Activated gamma-delta T cell (primary cell): ENCODE measurements around the gene GLB1L3.
"Not testable (repeated sequence)": the region's sequence is repeated elsewhere in the genome, so short reads cannot be mapped to it uniquely, and the experiment has no call there.

Source experiments
- DNase-seq: peaks from one replicate; lab custom pipeline; 2025; lab: John Stamatoyannopoulos, UW

Gene GLB1L3

DNA sequence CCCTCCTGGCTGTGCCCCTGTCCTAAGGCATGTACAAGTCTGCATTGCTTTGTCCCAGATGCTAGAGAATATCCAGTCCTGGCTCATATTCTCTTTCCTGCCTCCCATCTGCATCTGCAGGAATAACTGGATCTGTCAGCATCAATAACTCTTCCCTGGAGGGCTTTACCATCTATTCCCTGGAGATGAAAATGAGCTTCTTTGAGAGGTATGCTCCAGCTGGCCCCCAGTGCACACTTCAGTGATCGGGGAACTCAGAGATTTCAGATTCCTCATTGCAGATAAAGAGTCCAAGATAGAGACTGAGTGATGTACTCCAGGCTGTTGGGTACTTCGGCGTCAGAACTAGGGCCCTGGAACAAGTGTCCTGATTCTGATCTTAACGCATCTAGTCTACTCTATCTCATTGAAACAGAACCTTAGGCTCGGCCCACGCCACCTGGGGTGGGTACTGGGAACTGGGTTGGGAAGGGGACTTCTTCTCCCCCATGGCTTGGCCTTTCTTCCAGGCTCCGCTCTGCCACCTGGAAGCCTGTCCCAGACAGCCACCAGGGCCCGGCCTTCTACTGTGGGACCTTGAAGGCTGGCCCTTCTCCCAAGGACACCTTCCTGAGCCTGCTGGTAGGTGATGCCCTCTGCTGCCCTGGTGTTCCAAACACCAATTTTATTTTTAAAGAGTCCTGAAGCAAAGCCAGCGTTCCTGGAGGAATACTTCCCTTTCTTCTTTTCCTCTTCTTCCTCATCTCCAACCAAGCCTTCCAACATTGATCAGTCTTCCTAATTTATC is 37.8 kb downstream of the GLB1L3 start:
- DNase-seq: no peak

DNA sequence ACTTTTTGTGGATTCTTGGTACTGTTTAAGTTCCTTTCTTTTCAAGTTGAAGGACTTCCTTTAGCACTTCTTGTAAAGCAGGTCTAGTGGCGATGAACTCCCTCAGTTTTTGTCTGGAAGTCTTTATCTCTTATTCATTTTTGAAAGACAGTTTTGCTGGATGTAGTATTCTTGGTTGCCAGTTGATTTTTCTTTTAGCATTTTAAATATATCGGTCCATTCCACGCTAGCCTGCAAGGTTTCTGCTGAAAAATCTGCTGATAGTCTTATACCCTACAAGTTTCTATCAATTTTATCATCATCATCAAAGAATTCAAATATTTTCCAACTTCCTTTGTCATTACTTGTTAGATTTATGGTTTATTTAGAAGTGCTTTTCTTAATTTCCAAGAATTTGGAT is 40.9 kb downstream of the GLB1L3 start:
- no peak for DNase-seq

DNA sequence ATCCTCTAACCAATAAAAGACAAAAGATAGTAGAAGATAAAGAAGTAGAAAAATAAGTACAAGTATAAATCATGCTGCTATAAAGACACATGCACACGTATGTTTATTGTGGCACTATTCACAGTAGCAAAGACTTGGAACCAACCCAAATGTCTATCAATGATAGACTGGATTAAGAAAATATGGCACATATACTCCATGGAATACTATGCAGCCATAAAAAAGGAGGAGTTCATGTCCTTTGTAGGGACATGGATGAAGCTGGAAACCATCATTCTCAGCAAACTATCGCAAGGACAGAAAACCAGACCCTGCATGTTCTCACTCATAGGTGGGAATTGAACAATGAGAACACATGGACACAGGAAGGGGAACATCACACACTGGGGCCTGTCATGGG is 45.2 kb downstream of the GLB1L3 start:
- DNase-seq: not testable (repeated sequence)

DNA sequence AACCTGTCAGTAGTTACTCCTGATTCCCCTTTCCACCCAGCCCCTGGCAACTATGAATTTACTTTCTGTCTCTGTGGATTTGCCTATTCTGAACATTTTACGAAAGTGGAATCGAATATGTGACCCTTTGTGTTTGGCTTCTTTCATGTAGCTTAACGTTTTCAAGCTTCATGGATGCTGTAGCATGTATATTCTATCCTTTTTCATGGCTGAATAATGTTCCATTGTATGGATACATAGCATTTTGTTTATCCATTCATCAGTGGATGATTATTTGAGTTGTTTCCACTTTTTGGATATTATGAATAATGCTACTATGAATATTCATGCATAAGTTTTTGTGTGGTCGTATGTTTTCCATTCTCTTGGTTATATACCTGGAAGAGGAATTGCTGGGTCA is 46.4 kb downstream of the GLB1L3 start:
- DNase-seq: no peak

DNA sequence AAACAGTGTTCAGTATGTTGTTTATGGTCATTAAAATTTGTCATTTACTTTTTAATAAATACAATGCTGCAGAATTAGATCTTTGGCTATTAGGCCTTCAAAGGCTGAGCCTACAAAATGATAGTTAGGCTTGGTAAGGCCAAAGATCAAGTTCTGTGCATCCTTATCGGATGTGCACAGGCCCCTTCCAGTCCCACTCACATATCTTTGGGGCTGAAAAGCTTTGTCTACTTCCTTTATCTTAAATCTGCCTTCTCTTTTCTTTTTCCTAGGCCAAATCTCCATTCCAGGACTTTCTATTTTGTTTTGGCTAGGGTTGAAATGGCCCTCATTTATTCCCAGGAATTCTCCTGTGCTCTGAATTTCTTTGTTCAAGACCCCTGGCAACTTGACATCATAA is 52.3 kb downstream of the GLB1L3 start:
- no peak for DNase-seq

DNA sequence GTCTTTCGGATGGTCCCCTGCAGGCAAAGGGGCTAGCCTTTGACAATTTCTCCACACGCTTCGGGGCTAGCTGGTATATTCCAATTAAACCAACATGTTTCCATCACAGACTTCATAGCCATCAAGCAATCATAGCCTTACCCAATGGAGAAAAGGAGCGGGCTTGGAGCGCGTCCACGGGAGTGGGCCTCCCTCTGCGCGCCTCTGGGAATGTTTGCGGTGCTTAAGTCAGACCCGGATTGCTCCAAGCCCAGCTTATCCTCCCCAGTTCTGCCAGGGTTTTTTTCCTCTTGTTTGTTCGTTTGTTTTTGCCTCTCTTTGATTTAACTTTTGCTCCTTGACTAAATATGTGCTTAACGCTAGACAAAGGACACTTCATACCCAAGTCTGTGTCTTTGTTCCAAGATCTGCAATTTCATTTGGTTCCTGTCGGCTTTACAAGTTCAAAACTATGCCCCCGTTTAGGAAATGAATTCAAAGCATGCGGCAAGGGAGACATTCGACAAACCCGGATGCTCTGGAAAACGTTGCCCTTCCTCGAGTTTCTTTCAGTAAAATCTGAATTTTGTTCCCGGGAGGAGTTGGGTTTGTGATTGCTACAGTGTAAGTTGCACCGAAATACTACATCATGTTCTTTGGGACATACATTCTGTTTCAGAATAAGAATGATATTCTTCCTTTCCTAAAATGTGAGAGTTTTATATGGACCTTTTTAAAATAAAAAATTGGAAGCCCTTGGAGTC is 54.6 kb downstream of the GLB1L3 start:
- DNase-seq: no peak

DNA sequence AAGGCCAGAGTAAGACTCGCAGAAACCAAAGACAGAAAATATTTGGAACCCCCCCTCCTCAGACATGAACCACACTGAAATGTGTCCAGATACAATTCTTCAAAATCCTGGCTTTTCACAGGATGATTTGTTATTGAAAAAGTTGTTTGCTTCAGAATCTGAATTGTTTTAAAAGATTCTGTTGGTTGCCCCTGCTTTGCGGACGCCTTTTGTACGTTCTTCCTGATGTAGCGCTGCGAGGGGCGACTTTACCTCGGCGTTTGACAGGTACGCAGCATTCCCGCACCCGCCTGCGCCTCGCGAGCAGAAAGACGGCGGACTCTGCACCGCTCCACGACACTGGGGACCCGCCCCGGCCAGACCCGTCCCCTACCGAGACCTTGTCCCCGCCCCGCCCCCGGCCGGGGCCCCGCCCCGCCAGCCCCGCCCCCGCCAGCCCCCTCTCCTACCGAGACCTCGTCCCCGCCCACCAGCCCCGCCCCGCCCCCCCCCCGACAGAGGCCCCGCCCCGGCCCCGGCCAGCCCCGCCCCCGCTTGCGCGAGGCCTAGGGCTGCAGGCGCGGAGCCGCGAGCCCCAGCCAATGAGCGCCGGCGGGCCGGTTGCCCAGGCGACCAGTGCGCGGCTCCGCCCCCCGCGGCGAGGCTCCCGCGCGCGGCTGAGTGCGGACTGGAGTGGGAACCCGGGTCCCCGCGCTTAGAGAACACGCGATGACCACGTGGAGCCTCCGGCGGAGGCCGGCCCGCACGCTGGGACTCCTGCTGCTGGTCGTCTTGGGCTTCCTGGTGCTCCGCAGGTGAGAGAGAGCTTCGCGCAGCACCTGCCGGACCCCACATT is 55.4 kb downstream of the GLB1L3 start, which contains the start of gene GLB1L2:
TSS of gene GLB1L2 (plus strand) at position 635 of the 835 bp plus-strand sequence. CDS start at position 709, 74 bp downstream.
- peak; percentile 77 for DNase-seq

DNA sequence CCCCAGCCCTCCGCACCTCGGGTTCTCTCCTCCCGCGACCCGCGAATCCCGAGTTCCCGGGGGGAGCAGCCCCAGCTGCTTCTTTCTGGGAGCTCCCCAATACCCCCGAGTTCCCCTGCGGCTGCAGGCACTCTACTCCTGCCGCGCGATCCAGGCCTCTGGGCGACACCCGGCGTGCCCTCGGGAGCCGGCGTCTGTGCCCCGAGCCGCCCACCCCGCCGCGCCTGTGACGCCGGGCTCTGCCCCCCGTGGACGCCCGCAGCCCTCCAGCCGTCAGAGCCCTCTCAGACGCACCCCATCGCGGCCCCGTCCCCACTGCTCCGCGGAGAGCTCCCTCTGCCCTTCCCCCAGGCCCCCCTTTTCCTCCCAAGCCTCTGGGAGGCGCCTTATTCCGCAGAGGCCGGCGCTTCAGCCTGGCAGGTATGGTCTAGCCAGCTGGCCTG is 56.0 kb downstream of the GLB1L3 start:
- peak; percentile 29 for DNase-seq

DNA sequence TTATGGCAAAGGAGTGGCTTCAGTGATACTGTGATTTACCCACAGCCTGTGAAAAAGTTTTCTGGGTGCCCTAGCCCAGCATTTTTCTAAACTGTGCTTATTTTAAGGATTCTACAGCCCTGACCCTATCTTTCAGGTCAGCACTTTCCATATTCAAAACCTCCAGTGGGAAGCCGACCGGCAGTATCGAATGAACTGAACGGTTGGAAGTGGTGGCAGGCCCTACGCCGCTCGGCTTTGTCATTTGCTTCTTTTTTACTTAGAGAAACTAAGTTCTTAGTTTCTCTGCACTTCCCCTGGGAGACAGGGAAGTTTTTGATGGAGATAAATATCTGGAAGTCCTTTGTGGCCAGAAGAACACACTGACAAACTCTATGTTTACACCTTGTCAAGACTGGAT is 56.6 kb downstream of the GLB1L3 start:
- DNase-seq: no peak

DNA sequence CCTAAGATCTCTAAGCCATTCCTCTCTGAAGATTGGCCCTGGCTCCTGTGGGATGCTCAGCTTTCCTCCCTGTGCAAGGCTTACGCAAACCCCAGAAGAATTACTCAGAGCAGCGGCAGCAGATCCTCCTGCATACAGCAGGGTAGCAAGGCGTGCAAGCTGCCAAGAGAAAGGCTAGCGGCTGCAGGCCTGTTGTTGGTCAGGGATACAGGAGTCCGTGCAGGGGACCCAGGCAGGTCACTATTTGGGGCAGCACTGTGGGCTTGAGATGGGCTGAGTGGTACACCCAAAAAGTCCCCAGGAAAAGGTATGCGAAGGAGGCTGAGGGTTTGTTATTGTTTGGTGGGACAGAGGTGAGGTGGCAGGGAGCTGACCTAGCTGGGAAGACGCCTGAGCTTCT is 57.1 kb downstream of the GLB1L3 start:
- no peak for DNase-seq

DNA sequence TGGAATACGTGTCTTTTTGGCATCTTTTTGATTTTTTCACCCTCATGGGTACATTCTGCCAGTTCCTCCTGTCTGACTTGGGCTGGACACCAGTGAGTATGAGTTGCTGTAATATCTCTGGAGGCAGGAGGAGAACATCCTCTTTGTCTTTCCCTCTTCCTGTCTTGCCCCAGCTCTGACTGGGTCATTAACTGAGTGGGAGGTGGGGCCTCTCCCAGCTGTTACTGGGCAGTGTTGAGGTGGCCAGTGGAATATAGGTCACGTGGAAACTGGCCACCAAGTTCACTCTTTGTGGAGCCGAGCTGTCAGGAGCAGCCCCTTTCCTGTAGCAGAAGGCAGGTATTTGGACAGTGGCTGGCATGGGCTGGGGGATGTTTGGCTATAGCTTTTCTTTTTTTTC is 57.8 kb downstream of the GLB1L3 start:
- DNase-seq: no peak

DNA sequence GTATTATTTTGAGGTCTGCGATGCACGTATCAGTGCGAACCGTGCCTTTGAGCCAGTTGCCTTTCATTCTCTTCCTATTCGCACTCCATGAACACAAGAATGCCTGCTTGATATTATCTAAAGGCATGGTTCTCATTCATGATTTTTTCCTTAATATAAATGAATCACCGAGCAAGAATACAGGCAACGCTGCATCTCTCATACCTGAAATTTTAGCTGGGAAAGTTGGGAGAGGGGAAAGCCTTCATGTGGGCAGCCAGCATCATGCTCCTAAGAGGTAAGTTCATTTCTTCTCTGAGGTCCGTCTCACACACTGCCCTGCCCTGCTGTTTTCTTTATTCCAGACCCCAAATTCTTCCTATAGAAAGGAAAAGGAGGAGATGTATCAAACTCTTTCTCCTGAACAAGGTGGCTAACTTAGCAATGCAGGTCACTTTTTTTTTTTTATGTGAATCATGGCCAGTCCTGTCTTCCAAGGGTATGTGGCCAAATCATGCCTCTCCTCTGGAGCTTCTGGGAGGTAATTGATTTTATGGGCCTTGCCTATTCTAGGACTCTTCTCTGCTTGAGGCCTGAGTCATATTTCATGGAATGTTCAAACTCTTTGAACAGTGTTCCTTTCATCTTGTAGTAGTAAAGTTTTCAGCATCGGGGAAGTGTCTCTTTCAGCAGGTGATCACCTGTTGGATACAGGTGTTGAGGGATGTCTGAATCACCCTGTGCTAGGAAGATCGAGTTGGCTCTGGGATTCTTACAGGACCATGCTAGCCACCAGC is 58.8 kb downstream of the GLB1L3 start:
- no peak for DNase-seq

DNA sequence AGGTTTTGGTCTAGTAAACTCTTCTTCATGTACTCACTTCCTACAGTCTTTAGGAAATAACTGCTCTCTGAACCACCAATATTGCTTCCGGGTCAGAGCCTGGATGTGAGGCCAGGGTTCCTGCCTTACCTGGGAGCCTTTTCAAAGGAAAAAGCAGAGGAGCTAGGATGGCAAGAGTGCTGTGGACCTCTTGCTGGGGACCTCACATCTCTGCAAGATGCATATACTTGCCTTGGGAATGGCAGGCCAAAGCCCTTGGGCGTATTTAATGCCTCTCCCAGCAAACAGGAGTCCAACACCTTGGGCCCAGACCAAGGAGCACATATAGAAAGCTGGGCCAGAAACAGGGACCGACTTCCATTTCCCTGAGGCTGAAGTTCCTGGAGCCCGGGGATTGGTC is 60.9 kb downstream of the GLB1L3 start:
- no peak for DNase-seq

DNA sequence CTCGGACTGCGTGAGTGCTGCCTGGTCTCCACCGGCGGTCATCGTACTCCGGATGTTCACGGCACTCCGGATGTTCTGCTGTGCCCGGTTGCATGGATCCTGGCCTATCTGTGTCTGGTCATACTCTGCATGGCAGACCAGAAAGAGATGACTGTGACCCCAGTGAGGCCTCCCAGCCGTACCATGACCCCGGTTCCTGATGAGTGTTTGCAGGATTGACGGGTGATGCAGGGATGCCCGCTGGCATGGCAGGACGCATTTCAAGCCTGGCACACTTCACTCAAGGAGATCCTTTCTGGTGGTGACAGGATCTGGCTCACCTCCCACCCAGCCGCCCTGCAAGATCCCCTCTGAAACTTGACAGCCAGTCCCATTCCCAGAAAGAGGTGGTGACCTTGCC is 61.9 kb downstream of the GLB1L3 start:
- DNase-seq: no peak

DNA sequence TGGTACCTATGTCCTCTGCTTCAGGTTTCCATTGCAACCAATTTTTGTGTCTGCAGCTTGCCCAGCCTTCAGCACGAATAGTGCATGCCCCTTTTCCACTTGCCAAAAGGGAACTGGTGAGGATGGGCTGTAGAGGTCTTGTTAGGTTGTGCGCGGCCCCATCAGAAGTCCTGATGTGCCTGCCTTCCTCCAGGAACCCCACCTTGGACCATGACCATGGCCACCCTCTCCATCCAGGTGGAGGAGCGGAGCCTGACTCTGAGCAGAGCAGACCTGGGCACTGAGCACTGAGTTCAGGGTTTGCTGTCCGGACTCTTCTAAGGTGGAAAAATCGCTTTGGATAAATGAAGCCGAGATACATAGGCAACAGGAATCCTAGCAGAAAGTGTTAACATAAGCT is 62.5 kb downstream of the GLB1L3 start:
- DNase-seq: no peak

DNA sequence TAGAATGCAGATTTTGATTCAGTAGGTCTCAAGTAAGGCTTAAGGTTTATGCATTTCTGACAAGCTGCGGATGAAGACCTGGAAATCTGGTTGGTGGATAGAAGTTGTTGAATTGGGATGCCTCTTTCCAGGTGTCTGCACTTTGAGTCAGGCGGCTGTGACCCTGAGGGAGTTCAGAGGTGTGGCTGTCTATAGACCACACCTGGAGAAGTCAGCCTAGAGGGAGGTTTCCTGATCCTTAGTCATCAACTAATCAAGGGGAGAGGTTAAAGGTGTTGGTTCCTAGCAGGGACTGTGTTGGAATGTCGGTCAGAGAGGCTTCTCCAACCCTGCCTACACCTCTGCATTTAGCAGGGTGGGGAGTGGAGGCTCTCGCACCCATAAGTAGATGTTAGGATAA is 63.6 kb downstream of the GLB1L3 start:
- DNase-seq: no peak

DNA sequence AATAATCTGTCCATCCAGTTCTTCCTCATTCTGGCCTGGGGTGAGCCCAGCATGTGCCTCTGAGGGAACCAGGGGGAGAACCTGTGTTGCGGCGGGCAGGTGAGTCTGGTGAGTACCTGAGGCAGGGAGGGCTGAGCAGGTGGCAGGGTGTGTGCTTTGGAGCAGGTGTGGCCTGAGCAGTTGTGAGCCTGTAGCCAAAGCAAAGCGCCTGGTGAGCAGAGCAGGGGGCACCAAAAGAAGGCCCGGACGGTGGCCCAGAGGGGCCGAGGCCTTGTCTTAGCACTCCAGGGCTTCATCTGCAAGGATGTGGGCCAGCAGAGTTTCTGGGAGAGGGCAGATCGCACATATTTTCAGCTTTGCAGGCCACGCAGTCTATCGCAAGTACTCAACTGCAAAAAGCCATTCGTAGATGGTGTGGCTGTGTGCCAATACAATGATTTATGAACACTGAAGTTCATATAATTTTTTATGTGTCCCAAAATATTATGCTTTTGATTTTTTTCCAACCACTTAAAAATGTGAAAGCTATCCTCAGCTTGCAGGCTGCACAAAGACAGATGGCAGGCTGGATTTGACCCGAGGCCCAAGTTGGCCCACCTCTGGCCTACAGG is 64.3 kb downstream of the GLB1L3 start:
- no peak for DNase-seq

DNA sequence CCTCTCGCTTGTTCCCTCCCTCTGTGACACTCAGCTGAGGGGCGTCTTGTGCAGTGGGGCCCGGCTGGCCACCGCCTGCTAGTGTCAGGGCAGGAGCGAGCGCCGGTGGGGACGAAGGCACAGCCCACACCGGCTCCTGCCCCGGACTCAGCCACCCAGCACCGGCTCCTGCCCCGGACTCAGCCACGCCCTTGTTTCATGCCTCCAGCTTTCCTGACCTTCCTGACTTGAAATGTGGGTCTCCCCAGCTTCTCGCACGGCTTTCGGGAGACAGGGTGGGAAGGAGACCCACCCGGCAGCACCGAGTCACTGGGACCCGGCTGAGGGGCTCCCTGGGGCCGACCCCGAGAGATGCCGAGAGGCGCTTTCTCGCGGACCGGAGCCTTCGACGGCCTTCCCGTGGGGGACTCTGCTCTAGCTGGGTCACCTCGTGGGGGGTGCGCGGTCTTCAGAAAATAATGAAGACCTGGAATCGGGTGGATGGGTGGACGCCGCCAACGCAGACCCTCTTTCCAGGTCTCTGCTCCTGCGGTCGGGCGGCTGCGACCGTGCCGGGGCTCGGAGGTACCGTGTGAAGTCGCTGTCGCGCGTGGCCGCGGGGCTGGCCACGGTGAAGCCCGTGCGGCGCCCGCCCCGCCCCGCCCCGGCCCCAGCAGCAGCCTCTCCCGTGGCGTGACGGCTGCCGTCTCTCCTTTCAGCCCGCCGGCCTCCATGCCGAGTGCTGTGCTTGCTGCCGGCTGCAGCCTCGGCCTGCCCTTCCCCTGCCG is 65.8 kb downstream of the GLB1L3 start:
- no peak for DNase-seq

DNA sequence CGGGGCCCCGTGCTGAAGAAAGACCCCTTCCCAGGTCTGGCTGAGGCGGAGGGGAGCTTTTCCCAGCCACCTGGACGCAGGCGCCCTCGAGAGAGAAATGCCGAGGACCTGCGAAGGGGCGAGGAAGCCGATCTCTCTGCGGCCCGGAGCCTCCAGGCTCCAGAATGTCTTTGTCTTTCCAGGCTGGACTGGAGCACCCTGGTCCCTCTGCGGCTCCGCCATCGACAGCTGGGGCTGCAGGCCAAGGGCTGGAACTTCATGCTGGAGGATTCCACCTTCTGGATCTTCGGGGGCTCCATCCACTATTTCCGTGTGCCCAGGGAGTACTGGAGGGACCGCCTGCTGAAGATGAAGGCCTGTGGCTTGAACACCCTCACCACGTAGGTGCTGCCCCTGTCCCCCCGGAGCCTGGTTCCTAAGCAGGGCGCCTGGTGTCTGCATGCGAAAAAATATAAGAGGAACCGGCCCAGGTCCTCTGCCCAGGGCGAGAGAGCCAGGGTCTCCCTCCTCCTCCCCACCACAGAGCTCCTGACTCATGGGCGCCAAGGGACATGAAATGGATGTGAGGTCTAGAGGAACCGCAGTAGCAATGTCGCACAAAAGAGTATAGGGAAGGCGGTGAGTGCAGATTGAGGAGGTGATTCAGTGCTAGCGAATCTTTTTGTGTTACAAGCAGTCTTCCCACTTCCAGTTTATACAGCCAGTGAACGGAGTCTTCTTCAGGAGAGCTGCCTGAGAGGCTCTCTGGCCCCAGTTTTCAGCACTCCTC is 66.6 kb downstream of the GLB1L3 start:
- DNase-seq: no peak

DNA sequence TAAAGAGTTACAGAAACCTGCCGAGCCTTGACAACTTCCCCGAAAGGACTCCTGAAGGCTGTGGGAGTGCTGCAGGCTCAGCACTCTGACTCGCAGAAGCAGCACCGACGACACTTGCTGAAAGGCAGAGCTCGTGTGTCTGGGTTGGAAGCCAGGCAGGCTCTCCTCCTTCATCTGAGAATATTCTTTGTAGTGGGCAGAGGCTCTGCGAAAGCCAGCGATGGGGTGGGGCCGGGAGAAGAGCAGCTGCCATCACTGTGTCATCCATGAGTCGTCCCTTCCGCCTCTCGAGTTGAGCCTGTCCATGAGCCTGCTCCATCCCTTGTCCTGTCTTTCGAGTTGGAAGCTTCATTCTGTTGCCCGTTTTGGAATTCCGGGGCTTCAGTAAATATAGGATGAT is 67.5 kb downstream of the GLB1L3 start:
- DNase-seq: no peak
